ENCODE data around the gene TXNRD2.

TXNRD2 gene

GRCh38 chr22:19941365-19942082 is at the start of gene TXNRD2, which contains the start of gene COMT:
Gene TXNRD2 (minus strand): TSS chr22:19941818. CDS start chr22:19941803, 15 bp downstream.
Gene COMT (plus strand): TSS chr22:19941772. CDS start chr22:19962527, 20,755 bp downstream.
- Histone ChIP-seq H3K79me2 (ENCODE audit: control insufficient read depth, insufficient read depth, low read length, unreplicated experiment) (peaks cover 30% of the 10 kb centered on the region), H3K36me3 (ENCODE audit: insufficient read depth, low read length) (no peaks in the 10 kb centered on the region), H3K27me3 (ENCODE audit: insufficient read depth, low read length) (no peaks in the 10 kb centered on the region), H3K27ac (ENCODE audit: low read depth, low read length) (peak within 1 kb of the TSS; percentile 96), H3K4me3 (ENCODE audit: low read depth, low read length) (peak within 1 kb of the TSS; percentile 79), H3K4me1 (ENCODE audit: control insufficient read depth, insufficient read depth, low read length, unreplicated experiment) (peaks cover 13% of the 10 kb centered on the region), H2AFZ (ENCODE audit: low read length, unreplicated experiment) (peak within 1 kb of the TSS; percentile 60)

- H3K27ac ChIP-seq (ENCODE audit: low read depth, low read length): no peak overlapping the region
- no peaks in the 10 kb centered on the region for H3K79me2 ChIP-seq (ENCODE audit: control insufficient read depth, insufficient read depth, low read length, unreplicated experiment)
- no peaks in the 10 kb centered on the region for H3K36me3 ChIP-seq (ENCODE audit: insufficient read depth, low read length)
- H3K4me3 ChIP-seq (ENCODE audit: low read depth, low read length): no peak overlapping the region
- H3K4me1 ChIP-seq (ENCODE audit: control insufficient read depth, insufficient read depth, low read length, unreplicated experiment): peaks cover 17% of the 10 kb centered on the region
- H2AFZ ChIP-seq (ENCODE audit: low read length, unreplicated experiment): no peak overlapping the region
- no peaks in the 10 kb centered on the region for H3K27me3 ChIP-seq (ENCODE audit: insufficient read depth, low read length)
These were observed 49.7 kb upstream of the TXNRD2 start for GRCh38 chr22:19991395-19991644.

- no peak overlapping the region for H3K27ac ChIP-seq (ENCODE audit: low read depth, low read length)
- no peak overlapping the region for H2AFZ ChIP-seq (ENCODE audit: low read length, unreplicated experiment)
- H3K27me3 ChIP-seq (ENCODE audit: insufficient read depth, low read length): no peaks in the 10 kb centered on the region
- H3K4me1 ChIP-seq (ENCODE audit: control insufficient read depth, insufficient read depth, low read length, unreplicated experiment): peaks cover 11% of the 10 kb centered on the region
- H3K4me3 ChIP-seq (ENCODE audit: low read depth, low read length): no peak overlapping the region
- H3K36me3 ChIP-seq (ENCODE audit: insufficient read depth, low read length): no peaks in the 10 kb centered on the region
- no peaks in the 10 kb centered on the region for H3K79me2 ChIP-seq (ENCODE audit: control insufficient read depth, insufficient read depth, low read length, unreplicated experiment)
These were observed 49.2 kb upstream of the TXNRD2 start for GRCh38 chr22:19990609-19991394.

- H3K4me1 ChIP-seq (ENCODE audit: control insufficient read depth, insufficient read depth, low read length, unreplicated experiment): peaks cover 5% of the 10 kb centered on the region
- no peaks in the 10 kb centered on the region for H3K79me2 ChIP-seq (ENCODE audit: control insufficient read depth, insufficient read depth, low read length, unreplicated experiment)
- H3K27me3 ChIP-seq (ENCODE audit: insufficient read depth, low read length): no peaks in the 10 kb centered on the region
- H3K36me3 ChIP-seq (ENCODE audit: insufficient read depth, low read length): no peaks in the 10 kb centered on the region
- H2AFZ ChIP-seq (ENCODE audit: low read length, unreplicated experiment): no peak overlapping the region
- H3K4me3 ChIP-seq (ENCODE audit: low read depth, low read length): no peak overlapping the region
- H3K27ac ChIP-seq (ENCODE audit: low read depth, low read length): no peak overlapping the region
These were observed 48.6 kb upstream of the TXNRD2 start for GRCh38 chr22:19990188-19990587.

GRCh38 chr22:19989725-19990067 is 48.1 kb upstream of the TXNRD2 start:
- H3K27ac ChIP-seq (ENCODE audit: low read depth, low read length): no peak overlapping the region
- no peaks in the 10 kb centered on the region for H3K36me3 ChIP-seq (ENCODE audit: insufficient read depth, low read length)
- H3K4me1 ChIP-seq (ENCODE audit: control insufficient read depth, insufficient read depth, low read length, unreplicated experiment): peaks cover under 1% of the 10 kb centered on the region
- H3K79me2 ChIP-seq (ENCODE audit: control insufficient read depth, insufficient read depth, low read length, unreplicated experiment): no peaks in the 10 kb centered on the region
- H3K27me3 ChIP-seq (ENCODE audit: insufficient read depth, low read length): no peaks in the 10 kb centered on the region
- H2AFZ ChIP-seq (ENCODE audit: low read length, unreplicated experiment): no peak overlapping the region
- H3K4me3 ChIP-seq (ENCODE audit: low read depth, low read length): no peak overlapping the region

- H3K79me2 ChIP-seq (ENCODE audit: control insufficient read depth, insufficient read depth, low read length, unreplicated experiment): no peaks in the 10 kb centered on the region
- H2AFZ ChIP-seq (ENCODE audit: low read length, unreplicated experiment): no peak overlapping the region
- no peak overlapping the region for H3K27ac ChIP-seq (ENCODE audit: low read depth, low read length)
- H3K27me3 ChIP-seq (ENCODE audit: insufficient read depth, low read length): no peaks in the 10 kb centered on the region
- H3K4me3 ChIP-seq (ENCODE audit: low read depth, low read length): no peak overlapping the region
- peaks cover 5% of the 10 kb centered on the region for H3K4me1 ChIP-seq (ENCODE audit: control insufficient read depth, insufficient read depth, low read length, unreplicated experiment)
- H3K36me3 ChIP-seq (ENCODE audit: insufficient read depth, low read length): no peaks in the 10 kb centered on the region
These were observed 47.5 kb upstream of the TXNRD2 start for GRCh38 chr22:19988965-19989724.

GRCh38 chr22:19988331-19988808 is 46.8 kb upstream of the TXNRD2 start:
- Histone ChIP-seq H3K4me3 (ENCODE audit: low read depth, low read length) (no peak overlapping the region), H3K4me1 (ENCODE audit: control insufficient read depth, insufficient read depth, low read length, unreplicated experiment) (peaks cover 12% of the 10 kb centered on the region)

GRCh38 chr22:19987394-19988306 is 46.0 kb upstream of the TXNRD2 start:
- Histone ChIP-seq H3K27ac (ENCODE audit: low read depth, low read length) (no peak overlapping the region), H3K27me3 (ENCODE audit: insufficient read depth, low read length) (no peaks in the 10 kb centered on the region), H3K4me3 (ENCODE audit: low read depth, low read length) (no peak overlapping the region), H3K36me3 (ENCODE audit: insufficient read depth, low read length) (no peaks in the 10 kb centered on the region), H2AFZ (ENCODE audit: low read length, unreplicated experiment) (no peak overlapping the region), H3K79me2 (ENCODE audit: control insufficient read depth, insufficient read depth, low read length, unreplicated experiment) (no peaks in the 10 kb centered on the region), H3K4me1 (ENCODE audit: control insufficient read depth, insufficient read depth, low read length, unreplicated experiment) (peaks cover 12% of the 10 kb centered on the region)

More at GRCh38 chr22:19988331-19988808, 46.8 kb upstream of the TXNRD2 start:
- no peak overlapping the region for H2AFZ ChIP-seq (ENCODE audit: low read length, unreplicated experiment)
- H3K27me3 ChIP-seq (ENCODE audit: insufficient read depth, low read length): no peaks in the 10 kb centered on the region
- no peaks in the 10 kb centered on the region for H3K79me2 ChIP-seq (ENCODE audit: control insufficient read depth, insufficient read depth, low read length, unreplicated experiment)
- no peak overlapping the region for H3K27ac ChIP-seq (ENCODE audit: low read depth, low read length)
- H3K36me3 ChIP-seq (ENCODE audit: insufficient read depth, low read length): no peaks in the 10 kb centered on the region

- peak overlapping the region; percentile 77 for H3K4me3 ChIP-seq (ENCODE audit: low read depth, low read length)
- H3K4me1 ChIP-seq (ENCODE audit: control insufficient read depth, insufficient read depth, low read length, unreplicated experiment): peaks cover 12% of the 10 kb centered on the region
- H2AFZ ChIP-seq (ENCODE audit: low read length, unreplicated experiment): peak overlapping the region; percentile 75
- H3K36me3 ChIP-seq (ENCODE audit: insufficient read depth, low read length): no peaks in the 10 kb centered on the region
- H3K79me2 ChIP-seq (ENCODE audit: control insufficient read depth, insufficient read depth, low read length, unreplicated experiment): no peaks in the 10 kb centered on the region
- no peaks in the 10 kb centered on the region for H3K27me3 ChIP-seq (ENCODE audit: insufficient read depth, low read length)
- no peak overlapping the region for H3K27ac ChIP-seq (ENCODE audit: low read depth, low read length)
These were observed 45.1 kb upstream of the TXNRD2 start for GRCh38 chr22:19986410-19987341.
